T-helper 2 cell treated with Interferon-gamma antibody and Interleukin-4, amounts not matched to agents 100 ng/mL and 5 ng/mL, for 36 hours (primary cell): ENCODE data around the gene WDR36. TPM values are rescaled to one million over a fixed set of nuclear protein-coding genes. Genes with fewer than 3 reads are reported as not detected.

ENCODE experiments used
- intact Hi-C: fragments of 100-400 bp; cut with micrococcal nuclease; formaldehyde crosslinking; loops from one replicate; pipeline ENCODE4 v1.15.1; 2023
- total RNA-seq: library from RNA; stranded (reverse); gene quantifications from 2 replicates; pipeline ENCODE4 v1.2.3, GENCODE V29; 2022

Gene WDR36
- 38.9 and 42.1 TPM in 2 replicates for total RNA-seq

- intact Hi-C loops, result loop anchor here (1.0 to 10.0 kb wide), 8 partner anchors 132 to 1613 kb away; partner anchors contain the start of genes CAMK4, NREP, SLC25A46 and STARD4
These were observed at the start of gene WDR36 for GRCh38 chr5:111092062-111092853. WDR36 (plus strand) TSS chr5:111092348; CDS start chr5:111092457, 109 bp downstream.

- intact Hi-C loops, result no loop called here
These were observed 48.2 kb upstream of the WDR36 start for GRCh38 chr5:111043712-111044506.

- intact Hi-C loops, result no loop called here
These were observed 34.1 kb upstream of the WDR36 start for GRCh38 chr5:111058064-111058463.

DNA sequence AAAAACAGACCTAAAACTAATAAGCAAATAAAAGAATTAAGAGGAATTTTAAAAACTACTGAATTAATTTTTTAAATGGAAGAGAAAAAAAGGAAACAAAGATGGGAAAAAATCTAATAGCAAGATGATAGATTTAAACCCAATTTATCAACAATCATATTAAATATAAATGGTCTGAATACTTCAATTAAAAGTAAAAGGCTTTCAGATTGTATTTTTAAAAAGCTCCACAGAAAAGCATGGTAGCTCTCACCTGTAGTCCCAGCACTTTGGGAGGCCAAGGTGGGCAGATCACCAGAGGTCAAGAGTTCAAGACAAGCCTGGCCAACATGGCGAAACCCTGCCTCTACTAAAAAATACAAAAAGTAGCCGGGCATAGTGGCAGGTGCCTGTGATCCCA is 32.0 kb upstream of the WDR36 start:
- intact Hi-C loops, result no loop called here

GRCh38 chr5:111061618-111062017 is 30.5 kb upstream of the WDR36 start:
- intact Hi-C loops, result no loop called here

GRCh38 chr5:111063709-111064322 is 28.3 kb upstream of the WDR36 start:
- intact Hi-C loops, result no loop called here

DNA sequence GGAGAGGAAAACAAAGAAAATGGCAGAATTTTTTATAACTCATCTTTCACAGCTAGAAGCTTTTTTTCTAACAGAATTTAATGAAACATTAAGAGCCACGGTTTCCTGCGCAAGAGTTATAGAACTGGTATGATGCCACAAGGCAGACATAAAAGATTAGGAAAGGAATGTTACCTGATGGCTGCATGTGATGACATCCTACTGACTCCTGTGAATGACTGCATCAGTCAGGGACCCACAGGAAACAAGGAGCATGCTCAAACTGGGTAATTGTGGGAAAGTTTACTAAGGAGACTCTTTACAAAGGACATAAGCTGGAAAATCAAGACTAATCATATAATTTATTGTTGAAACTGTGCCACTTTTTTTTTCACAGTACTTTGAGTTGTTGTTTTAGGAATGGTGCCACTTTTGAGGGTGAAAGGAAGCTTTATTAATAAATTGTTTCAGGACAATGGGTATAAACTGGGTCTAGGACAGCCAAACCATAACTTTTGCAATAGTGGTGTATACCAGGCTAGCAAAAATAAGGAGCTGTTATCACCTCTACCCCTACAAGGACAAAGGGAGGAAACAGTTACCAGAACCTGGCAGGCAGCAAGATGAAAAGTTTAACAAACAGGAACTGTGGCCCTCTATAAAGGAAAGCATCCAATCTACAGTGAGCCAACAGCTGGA is 25.7 kb upstream of the WDR36 start:
- intact Hi-C loops, result no loop called here

DNA sequence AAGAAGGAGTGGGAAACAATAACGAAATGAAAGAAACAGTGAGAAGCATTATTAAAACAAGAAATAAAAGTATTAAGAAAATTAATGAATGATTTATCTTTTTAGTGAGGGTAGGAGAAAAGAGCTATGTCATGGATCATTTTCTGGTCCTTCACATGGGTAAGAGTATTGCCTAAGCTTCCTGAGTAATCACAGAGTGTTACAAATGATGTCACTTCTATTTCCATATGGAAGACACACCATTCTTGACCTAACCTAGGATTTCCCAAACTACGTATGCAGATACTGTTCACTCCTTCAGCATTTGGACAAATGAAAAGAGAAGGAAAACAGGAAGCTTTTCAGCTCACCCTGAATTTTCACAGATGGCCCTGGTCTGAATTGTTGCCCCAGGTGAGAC is 23.9 kb upstream of the WDR36 start:
- intact Hi-C loops, result no loop called here

GRCh38 chr5:111069839-111070238 is 22.3 kb upstream of the WDR36 start:
- intact Hi-C loops, result loop anchor here (5.0 kb wide), 1 partner anchor 318 kb away; no protein-coding TSS in a partner anchor

- intact Hi-C loops, result loop anchor here (5.0 kb wide), 1 partner anchor 318 kb away; no protein-coding TSS in a partner anchor
These were observed 21.6 kb upstream of the WDR36 start for GRCh38 chr5:111070272-111071134.

DNA sequence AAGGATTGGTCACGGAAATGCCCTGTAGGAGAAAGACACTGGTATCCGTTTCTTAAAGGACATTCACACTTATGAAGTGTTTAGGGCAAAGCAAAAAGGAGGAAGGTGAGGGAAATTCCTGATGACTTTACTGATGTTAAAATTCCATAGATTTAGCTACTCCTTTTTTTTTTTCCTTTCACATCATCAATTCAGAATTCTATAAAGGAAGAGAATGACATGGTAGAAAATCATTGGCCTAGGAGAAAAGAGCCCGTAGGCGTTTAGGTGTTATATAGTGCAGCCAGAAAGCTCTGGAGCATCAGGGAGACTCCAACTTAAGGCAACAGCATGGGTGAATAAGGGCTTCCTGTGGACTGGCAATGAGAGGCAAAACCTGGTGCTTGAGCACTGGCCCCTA is 20.7 kb upstream of the WDR36 start, which contains the start of gene TSLP:
Gene TSLP, plus strand, starts transcription at position 301 of the 400 bp plus-strand sequence. CDS start 178 bp downstream, outside the sequence.
- intact Hi-C loops, result loop anchor here (5.0 kb wide), 1 partner anchor 319 kb away; no protein-coding TSS in a partner anchor

- intact Hi-C loops, result loop anchor here (5.0 kb wide), 1 partner anchor 321 kb away; no protein-coding TSS in a partner anchor
These were observed 19.0 kb upstream of the WDR36 start for GRCh38 chr5:111072949-111073682.

DNA sequence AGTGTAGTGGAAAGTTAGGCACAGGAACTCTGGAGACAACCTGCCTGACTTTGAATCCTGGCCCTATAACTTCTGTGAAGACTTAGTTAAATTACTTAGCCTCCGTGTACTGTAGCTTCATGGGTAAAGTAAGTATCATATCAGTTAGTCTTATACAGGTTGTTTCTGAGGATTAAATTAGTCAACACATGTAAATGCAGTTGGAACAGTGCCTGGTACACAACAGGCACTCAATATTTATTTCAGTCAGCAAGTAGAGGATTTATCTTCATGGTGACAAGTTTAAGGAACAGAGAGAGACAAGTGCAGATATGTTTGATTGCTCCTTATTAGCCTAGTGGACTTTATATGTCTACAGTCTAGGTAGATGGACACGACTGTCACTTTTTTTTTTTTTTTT is 17.9 kb upstream of the WDR36 start:
- intact Hi-C loops, result loop anchor here (5.0 kb wide), 1 partner anchor 322 kb away; no protein-coding TSS in a partner anchor

GRCh38 chr5:111075520-111075919 is 16.6 kb upstream of the WDR36 start:
- intact Hi-C loops, result no loop called here

- intact Hi-C loops, result no loop called here
These were observed 16.1 kb upstream of the WDR36 start for GRCh38 chr5:111076091-111076490.

DNA sequence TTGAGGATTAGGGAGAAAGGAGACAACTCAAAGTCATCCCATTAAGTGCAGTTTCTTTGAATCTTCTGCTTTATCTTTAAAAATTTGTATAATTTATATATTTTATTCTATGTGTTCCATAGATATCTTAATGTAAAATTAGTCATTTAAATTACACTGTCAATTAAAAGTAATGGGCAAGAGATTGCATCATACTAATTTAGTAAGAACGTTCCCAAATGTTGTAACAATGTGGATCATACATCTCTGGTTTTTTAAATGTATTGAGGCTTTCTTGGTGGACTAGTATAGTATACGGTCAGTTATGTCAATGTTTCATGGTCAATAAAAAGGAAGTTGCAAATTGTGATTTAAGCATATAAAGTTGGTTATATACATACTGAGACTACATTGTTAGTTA is 14.5 kb upstream of the WDR36 start:
- intact Hi-C loops, result no loop called here

DNA sequence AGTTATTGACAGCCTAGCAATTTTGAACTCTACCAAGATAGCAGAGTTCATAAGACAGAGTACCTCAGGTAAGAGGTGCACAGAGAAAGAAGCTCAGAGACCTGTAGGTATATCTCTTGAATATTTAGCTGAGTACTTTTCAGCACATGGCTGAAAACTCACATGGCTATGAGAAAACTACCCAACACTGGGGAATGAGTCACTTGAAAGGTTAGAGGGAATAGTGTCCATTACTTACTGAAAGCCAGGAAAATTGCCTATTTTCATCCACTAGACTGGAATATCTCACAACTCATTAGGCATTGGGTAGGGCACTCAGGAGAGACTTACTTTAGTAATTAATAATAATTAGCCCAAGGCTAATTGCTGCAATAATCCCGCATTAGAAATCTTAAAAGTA is 12.3 kb upstream of the WDR36 start:
- intact Hi-C loops, result no loop called here

GRCh38 chr5:111083323-111083722 is 8.8 kb upstream of the WDR36 start:
- intact Hi-C loops, result no loop called here

DNA sequence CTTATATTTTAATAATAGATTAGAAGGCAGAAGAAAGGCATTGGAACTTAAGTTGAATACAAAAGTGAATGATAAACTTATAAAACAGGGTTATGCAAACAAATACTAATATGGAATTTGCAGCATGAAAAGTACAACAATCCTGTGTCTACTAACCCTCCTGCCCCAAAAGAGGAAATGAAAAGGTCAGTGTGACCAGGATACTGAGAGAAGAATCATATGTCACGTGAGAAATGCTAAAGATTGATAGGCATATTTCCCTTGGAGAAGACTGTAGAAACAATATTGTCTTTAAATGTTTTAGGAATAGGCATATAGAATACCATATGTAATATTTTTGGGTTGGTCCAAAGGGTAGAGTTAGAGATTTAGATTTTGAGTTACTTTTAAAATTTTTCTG is 3.8 kb downstream of the WDR36 start:
- intact Hi-C loops, result loop anchor here (10.0 kb wide), 2 partner anchors 1401 to 1609 kb away; no protein-coding TSS in a partner anchor
